Subcutaneous adipose tissue (tissue), 4 donors: Measurements from ENCODE around the gene MICALL2. TPM values are rescaled to one million over a fixed set of nuclear protein-coding genes. Genes with fewer than 3 reads are reported as not detected.

Source experiments
- CTCF ChIP-seq: fragments of 450-650 bp; IDR thresholded peaks from one replicate; pipeline ENCODE4 v1.5.1; 2016; ENCODE audit warnings: low read depth, mild to moderate bottlenecking, control low read depth, antibody characterized with exemption, moderate library complexity
- total RNA-seq, 4 donors: library from RNA; depleted of rRNA; stranded (reverse); fragments of >200 nt; gene quantifications; one replicate each; pipeline ENCODE4 v1.1.0, GENCODE V29; 2016

MICALL2 gene
- total RNA-seq, 4 donors from 2014 or later = 1.5 to 5.3 (median 4.1) TPM

GRCh38 chr7:1450987-1451386, 8.3 kb downstream of the MICALL2 start:
- TF ChIP-seq CTCF = no peak

GRCh38 chr7:1450431-1450830, 8.8 kb downstream of the MICALL2 start:
- no peak for TF ChIP-seq CTCF

GRCh38 chr7:1449951-1450350, 9.3 kb downstream of the MICALL2 start:
- TF ChIP-seq CTCF = no peak

GRCh38 chr7:1449501-1449900, 9.8 kb downstream of the MICALL2 start:
- TF ChIP-seq CTCF = no peak

GRCh38 chr7:1448958-1449357, 10.3 kb downstream of the MICALL2 start:
- no peak for TF ChIP-seq CTCF

GRCh38 chr7:1447551-1448244, 11.6 kb downstream of the MICALL2 start:
- TF ChIP-seq CTCF = no peak

GRCh38 chr7:1447112-1447511, 12.2 kb downstream of the MICALL2 start:
- no peak for TF ChIP-seq CTCF
